Nucleus accumbens (tissue), 56 donors: ENCODE data around the gene POLN.
A peak's percentile ranks its signal among the peaks of the same experiment; 100 is the strongest.
"Not testable (repeated sequence)": the region's sequence is repeated elsewhere in the genome, so short reads cannot be mapped to it uniquely, and the experiment has no call there.

Source experiments
- DNase-seq, 56 donors: peaks; one replicate each; lab custom pipeline; 2025; lab: John Stamatoyannopoulos, UW

Gene POLN

DNA sequence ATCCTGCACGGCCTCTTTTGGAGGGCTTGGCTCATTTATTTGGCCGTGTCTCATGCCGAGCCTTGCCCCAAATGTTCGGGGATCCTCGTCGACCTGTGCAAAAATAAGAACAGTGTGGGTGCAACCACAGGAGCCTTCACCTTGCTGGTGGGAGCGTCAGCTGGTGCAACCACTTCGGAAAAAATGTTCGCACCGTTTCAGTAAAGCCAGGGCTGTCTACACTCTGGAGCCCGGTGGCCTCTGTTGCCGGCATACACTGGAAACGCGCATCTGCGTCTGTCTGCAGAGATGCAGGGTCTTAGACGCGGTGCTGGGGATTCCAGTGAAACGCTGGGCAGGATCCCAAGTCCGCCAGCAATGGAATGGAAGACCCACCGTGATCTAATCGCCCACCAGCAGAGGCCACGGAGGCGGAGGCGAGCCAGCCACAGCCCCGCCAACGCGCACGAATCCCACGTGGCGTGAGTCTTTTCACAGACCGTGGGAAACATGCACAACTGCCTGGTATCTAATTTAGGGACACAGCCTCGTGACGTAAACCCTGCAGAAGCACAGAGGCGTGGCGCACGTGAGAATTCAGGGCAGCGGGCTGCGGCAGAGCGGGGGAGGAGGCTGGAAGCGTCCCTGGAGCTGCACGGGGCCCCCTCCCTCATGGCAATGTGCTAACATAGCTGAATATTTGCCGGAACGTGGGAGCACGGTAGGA lies 33.8 kb upstream of the POLN start:
- DNase-seq: no peak

DNA sequence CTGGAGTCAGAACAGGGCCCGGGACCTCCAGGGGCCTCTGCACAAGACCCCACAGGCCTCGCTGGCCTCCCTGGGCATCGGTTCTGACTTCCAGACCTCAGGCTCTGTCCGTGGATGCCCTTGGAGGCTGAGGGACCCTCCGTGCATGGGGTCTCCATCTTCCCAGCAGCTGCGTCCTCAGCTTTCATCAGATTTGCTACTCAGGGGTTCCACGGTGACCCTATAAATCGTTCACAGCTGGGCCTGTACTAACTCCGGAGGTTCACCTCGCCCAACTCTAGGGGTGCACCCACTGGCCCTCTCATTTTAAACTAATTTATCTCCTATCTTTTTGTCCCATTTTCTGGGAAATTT lies 33.1 kb upstream of the POLN start:
- DNase-seq: not testable (repeated sequence)

DNA sequence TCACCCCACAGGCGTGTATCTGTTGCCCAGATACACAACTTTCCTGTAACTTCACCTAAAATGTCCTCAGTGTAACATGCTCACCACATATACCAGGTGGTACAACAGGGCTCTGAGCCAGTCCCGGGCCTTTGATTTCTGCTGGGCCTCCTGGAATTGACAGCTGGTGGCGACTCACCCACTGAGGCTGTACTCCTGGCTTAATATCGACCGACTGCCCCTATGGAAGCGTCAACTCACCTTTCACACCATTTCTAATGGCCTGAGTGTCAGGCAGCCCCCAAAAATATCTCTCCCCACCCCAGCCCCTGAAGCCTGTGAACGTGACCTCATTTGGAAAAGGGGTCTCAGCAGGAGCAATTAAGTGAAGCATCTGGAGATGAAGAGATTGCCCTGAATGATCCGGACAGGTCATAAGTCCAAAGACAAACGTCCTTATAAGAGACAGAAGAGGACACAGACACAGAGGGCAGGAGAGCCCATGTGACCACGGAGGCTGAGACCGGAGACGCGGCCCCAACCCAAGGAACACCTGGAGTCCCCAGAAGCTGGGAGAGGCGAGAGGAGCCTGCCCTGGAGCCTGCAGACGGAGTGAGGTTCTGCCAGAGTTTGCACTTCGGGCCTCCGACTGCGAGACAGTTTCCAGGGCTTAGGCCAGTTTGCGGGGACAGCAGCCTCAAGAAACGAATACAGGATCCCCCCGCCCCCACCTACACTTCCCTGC lies 32.6 kb upstream of the POLN start:
- DNase-seq: no peak

DNA sequence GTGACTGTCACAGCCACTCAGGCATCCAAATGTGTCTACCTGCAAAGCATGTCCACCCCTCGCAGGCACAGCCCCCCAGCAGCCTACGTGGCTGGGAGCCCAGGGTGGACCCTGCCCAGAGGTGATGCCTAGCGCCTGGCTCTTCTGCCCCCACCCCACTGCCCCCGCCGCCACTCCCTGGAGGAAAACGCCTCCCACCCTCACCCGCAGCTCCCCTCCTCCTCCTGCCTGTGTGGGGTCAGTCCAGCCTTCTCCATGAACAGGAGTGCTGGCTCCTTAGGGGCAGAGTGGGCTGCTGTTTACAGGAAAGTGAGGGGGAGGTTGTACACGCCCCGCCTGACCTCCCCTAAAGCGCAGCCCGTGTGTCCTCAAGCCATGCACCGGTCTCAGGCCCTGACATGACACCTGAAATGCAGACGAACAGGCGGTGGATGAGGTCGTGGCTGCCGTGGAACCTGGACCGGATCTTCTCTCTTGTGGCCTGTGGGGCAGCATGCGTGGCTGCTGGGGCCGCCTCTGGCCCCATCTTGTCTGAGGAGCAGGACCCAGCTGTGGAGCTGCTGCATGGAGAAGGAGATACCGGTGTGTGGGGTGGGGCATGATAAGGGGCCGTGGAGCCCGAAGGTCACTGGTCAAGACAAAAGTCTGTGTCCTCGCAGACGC lies 31.9 kb upstream of the POLN start:
- DNase-seq: no peak

DNA sequence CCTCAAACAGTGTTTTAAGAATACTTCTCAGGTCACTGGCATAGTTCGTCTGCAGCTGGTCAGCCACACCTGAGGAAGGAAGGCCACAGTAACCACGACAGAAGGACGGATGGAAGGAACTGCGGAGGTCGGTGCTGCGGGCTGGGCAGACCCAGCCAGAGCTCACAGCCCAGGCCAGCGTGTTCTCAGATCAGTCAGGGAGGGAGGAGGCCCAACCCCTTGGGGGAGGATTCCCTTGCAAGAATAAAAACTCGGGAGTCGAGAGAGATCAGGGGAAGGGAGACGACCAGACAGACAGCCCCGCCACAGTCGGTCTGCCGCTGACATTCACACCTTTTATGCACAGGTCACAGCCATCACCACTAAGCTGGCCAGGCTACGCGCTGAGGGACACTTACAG lies 31.3 kb upstream of the POLN start:
- no peak for DNase-seq

DNA sequence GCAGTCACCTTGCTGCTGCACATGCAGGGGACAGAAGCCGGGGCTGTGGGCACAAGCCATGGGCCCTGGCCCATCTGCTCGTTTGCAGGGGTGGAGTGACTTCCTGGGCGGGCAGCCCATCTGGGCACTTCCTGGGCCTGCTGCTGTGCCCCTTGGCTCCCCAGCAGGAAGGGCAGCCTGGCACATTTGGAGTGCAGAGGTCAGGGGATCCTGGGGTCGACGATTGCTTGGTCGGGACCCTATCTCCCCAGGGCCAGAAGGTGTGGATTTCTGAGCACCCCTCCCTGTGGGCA lies 30.9 kb upstream of the POLN start:
- no peak for DNase-seq

DNA sequence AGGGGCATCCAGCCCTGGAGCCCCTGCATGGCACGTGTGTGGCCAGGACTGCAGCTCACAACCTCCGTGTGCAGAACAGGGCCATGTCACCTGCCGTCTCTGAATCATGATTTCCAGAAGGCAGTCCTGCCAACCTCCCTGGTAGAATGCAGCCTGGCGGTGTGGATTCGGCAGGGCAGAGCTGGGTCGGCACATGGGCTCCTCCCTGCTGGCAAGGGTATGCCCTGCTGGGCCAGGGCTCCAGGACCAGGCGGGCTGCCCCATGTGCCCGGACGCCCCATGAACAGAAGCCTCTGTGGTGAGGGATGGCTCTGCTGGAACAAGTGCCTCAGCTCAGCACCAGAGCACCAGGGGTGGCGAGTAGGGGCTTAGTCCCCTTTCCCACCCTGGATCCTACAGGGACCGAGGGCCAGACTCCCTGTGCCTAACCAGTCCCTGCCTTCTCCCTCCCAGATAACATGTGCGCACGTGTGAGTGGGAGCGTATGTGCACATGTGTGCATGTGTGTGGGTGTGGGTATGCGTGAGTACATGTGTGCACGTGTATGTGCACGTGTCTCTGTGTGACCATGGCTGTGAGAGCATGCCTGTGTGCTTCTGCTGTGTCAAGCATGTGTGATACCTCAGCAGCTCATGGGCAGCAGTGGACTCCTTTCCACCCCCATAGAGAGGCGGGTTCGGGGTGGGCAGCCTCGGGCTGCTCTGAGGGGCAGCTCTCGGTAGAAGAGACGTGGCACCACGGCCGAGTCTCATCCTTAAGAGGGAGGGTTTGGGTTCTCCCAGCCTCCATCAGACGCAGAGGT lies 30.3 kb upstream of the POLN start:
- no peak for DNase-seq

DNA sequence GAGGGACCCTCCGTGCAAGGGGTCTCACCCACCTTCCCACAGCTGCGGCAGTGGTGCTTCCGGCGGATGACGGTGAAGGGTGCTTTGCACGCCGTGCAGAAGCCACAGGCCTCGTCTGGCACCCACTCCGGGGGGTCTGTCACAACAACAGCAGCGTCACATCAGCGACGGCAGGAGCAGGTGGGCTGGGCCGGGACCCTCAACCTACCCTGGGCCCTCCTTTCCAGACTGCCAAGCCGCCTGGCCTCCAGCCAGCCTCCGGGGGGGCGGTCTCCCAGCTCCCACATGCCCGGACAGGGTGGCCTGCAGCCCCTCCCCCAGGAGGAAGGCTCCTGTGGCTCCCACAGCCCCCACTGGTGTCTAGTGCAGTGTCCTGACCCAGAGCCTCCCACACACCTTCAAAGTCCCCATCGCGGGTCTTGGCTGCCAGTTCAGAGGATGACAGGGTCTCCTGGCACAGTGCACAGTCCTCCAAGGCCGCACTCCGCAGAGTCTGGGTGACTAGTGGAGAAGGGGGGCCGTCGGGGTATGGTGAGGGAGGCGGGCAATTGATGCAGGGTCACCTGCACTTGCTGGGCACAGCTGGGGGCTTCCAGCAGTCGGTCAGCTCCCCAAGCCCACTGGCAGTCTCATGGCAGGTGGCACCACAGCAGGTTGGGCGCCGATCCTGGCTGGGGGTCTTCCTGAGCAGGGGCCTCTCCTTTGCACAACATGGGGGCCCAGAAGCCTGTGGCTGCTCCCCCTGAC lies 29.5 kb upstream of the POLN start:
- no peak for DNase-seq

DNA sequence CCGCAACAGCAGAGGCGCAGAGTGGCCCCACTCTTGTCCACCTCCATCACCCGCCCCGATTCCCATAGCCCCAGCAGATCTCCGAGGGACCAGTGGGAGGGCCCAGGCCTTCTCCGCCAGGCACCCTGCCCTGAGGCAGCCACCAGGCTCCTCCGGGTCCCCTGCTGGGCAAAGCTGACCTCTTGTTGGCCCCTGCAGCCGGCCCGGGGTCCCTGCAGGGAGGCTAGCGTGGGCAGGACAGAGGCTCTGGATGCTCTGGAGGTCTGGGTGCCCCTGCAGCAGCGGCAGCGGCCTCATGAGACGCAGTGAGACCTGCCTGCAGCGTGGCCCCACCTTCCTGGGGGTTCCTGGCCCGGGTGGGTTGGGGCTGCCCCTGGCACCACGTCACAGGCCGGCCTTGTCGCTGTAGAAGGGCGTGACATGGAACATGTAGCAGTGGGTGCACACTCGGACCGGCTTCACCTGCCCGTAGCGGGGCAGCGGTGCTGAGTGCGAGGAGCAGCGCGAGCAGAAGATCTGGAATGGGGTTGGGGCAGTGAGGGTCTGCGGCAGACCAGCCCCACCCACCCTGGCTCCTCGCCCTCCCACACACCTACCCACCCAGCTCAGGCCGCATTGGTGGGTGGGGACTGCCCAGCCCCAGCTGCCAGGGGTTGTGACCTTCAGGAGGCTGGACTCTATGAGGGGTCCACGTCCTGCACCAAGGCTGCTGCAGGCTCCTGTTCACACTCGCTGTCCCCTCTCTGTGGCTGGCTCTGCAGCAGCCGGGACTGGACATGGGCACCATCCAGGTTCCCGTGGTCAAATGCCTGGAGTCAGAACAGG lies 28.6 kb upstream of the POLN start:
- no peak for DNase-seq

DNA sequence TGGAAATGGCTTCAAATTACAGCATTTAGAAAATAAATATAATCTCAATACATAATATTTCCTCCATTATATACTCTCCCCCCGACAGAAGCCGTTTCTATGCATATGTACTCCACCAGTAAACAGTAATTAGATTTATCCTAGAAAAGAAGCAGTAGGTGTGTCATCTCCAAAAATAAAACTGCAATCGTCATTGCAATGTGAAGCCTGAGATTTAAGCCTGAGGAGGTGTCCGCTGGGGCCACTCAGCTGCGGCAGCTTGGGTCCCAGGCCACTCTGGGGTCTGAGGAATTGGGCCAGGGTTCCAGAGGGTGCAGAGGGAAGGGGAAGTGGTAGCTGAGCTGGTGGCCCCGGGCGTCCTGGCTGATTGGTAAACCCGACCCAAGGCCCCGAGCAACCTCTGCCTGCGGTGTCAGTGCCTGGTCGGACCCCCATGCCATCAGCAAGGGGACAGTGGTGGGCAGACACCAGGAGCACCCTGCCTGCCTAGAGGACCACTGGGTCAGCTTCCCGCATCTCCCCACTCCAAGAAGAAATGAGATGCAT lies 27.8 kb upstream of the POLN start:
- no peak for DNase-seq

DNA sequence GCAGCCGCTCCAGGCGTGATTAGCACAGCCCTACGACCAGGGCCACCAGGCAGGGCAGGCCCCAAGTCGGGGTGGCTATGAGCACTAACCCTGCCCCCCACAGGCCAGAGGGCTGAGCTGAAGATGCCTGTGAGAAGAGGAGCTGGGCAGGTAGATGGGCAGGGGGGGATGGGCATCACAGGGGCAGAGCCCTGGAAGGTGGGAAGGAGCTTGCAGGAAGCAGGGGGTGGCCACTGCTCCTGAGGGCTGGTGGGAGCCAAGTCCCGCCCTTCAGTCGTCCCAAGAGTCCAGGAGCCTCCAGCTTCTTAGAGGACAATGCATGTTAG lies 27.2 kb upstream of the POLN start:
- no peak for DNase-seq

DNA sequence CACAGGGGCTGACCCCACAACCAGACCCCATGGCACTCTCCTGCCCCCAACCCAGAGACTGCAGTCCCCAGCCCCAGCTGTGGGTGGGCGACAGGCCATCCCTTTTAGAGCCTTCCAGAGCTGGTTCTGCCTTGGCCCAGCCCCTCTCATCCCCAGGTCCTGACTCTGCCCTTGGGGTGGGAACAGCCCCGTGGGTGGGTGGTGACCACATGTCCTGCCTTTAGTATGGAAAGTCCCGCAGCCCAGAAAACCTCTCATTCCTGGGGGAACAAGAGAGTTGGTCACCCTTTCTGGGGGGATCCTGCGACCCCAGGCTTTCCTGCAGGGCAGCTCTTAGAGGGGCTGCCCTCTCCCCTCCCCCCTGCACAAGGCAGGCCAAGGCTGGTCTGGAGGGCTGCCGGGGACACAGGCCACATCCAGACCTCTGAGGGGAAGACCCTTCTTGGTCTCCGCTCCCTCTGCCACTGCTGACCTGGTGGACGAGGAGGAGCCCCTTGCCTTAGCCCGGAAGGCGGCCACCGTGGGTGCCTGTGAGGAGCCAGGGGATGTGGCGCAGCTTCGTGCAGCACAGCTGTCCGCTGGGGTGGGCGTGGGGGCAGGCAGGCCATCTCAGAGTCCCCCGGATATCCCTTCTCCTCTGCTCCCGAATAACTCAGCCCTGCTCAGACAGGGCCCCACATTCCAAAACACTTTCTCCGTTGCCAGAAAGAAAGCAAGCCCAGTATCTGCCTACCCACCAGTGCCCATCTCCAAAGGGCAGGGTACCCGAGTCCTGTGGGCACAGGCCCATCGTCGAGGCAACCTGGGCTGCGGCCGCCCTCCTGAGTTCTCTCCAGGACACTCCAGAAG lies 26.7 kb upstream of the POLN start:
- DNase-seq: no peak

DNA sequence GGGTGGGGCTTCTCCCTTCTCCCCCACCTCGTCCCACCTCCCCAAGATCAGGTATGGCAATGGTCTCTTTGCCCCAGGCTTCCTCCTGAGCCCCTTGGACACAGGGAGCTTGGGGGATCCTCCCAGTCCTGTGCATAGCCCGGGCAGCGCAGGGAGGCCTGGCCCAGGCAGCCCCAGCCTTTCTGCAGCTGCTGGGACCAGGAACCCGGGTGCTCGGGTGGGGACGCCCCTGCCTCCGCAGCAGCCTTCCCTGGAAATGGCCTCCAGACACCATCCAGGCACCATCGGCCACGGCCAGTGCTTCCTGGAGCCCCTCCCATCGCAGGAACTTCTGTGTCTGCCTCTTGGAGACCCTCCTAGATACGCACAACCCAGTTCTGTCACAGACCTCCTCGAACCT lies 25.9 kb upstream of the POLN start:
- DNase-seq: no peak

DNA sequence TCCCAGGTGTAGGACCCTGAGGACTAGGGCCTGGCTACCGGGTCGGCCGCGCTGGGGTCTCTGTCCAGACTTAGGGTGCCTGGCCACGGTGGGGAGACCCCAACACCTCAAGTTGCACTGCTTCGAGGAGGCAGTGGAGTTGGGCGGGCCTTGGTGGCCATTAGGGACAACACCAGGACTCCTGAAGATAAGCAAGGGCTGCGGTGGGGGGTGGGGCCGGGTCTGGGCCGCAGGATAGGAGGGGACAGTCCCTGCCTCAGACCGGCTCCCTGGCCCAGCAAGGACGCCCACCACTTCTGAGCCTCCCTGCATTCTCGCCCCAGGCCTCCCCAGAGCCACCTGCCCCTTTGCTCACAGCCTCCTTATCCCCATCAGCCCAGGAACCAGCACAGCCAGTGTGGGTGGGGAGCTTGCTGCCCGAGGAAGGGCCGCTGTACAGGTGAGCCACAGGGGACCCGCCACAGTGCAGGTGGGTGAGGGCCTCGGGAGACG lies 25.4 kb upstream of the POLN start:
- DNase-seq: no peak

DNA sequence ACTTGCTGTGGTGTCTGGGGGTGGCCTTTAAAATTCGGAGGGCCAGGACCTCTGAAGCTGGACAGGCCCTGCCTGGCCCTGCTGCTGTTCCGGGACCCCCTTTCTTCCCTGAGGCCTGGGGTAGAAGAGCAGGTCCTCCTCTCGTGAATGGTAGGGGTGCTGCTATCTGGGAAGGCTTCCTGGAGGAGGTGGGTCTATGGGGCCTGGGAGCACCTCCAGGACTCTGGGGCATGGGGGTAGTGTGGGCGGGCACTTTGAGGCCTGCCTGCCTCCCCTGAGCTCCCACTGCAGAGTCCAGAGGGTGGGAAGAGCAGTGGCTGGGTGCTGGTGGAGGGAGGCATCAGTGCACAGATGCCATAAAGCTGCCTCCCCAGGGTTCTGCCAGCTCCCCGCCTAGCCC lies 24.9 kb upstream of the POLN start:
- no peak for DNase-seq

DNA sequence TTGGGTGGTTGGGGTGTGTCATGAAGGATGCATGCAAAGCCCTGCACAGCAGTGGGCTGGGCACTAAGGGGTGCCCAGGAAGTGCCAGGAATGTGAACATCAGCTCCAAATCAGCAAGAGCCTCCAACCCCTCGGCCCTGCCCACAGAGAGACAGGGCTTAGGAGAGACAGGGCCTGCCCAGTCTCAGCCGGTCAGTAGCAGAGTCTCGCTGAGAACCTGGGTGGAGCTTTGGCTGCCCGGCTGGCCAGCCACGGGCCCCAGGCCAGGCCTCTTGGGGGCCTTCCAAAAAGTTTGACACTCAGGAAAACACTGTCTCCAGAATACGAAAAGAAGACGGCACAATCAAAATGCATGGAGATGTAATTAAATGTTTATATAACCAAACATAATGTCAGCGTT lies 24.3 kb upstream of the POLN start:
- peak in 29 of 56 donors; percentile 12 to 73 (median 38) for DNase-seq

DNA sequence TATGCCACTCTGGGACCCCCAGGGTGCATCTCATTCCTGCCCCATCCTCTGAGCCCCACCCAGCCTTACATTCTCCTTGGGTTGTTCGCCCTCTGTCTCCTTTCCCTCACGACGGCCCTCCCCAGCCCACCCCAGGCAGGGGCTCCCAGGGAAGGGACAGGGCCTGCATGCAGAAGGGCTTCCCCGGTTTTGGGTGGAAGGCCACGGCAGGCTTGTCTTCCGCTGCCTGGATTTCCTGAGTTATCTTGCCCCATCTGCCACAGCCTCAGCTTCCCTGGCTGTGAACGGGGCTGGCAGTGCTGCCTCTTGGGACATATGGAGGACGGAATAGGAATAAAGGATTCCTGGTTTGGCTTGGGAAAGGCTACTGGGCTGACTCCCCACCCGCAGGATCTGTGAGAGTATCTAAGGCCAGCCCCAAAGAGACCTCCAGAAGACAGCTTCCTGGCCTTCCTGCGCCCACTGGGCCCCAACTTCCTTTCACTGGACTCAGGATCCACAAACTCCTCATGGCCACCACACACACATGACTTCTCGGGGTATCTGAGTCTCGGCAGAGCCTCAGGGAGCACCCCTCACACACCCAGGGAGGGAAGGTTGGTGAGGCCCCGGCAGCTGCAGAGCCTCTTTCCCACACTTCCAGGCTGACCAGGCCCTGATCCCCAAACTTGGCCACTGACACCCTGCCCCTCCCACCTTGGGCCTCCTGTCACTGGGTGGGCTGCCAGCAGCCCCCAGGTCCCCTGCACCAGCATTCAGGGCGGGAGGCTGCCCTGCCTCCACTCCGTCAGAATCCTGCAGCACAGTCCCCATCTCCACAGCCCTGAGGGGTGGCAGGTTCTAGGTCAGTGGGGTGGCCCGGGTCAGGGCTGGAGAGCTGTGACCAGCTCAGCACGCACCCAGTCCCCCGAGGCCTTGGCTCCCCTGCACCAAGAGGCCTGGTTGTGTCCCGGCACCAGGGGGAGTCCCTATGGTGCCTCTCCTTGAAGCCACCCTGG lies 23.5 kb upstream of the POLN start:
- no peak for DNase-seq
